Stimulated activated CD4-positive, alpha-beta T cell treated with anti-CD3 and anti-CD28 coated beads, Interleukin-1b, Interleukin-23, amount 100 ng/mL, for 48 hours (primary cell): ENCODE results near the gene NEB.

ENCODE experiments used
- DNase-seq: peaks from one replicate; pipeline ENCODE4 v3.0.0-alpha.2; 2020

Gene NEB

GRCh38 chr2:151544449-151544848 is 189.8 kb downstream of the NEB start:
- no peak for DNase-seq

- DNase-seq = no peak
Measured at GRCh38 chr2:151543876-151544275, 190.4 kb downstream of the NEB start.

GRCh38 chr2:151534001-151534400 is 200.3 kb downstream of the NEB start:
- DNase-seq = no peak

DNA sequence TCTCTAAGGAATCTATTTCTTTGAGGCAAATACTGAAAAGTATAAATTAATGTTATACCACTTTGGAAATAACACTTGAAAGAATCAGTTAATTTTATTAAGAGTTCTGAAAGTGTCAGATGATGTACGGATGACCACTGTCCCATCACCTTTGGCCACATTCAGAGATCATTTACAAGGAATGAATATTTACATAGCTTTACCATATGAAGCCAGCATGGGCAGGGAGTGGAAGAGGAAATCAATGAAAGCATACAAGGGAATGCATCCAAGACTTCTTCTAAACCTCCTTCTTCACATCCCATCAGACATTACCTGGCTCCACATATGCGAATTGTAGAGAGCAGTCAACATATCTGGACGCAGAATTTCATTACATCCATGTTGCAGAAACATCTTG is 201.1 kb downstream of the NEB start:
- DNase-seq = no peak

DNA sequence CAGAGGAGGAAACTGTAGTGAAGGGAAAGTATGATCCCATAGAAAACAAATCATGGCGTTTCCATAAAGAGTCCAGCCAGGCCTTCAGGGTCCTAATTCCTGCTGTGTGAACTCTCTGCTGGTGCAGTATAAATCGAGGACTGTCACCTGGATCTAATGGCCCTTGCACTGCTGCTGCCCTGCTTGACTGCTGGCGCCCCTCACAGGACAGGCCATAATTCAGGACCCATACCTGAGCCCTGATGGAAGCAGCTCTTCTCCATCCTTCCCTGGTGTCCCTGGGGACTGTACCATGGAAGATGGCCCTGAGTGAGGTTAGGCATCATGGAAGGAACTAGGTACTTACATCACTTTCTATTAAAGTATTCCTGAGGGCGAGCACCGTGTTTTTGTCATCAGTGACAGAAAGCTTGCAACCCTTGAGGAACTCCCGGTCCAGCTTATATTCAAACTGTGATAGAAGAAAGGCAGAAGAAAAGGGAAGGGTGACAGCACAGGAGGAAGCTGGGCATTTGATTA is 207.6 kb downstream of the NEB start:
- no peak for DNase-seq

DNA sequence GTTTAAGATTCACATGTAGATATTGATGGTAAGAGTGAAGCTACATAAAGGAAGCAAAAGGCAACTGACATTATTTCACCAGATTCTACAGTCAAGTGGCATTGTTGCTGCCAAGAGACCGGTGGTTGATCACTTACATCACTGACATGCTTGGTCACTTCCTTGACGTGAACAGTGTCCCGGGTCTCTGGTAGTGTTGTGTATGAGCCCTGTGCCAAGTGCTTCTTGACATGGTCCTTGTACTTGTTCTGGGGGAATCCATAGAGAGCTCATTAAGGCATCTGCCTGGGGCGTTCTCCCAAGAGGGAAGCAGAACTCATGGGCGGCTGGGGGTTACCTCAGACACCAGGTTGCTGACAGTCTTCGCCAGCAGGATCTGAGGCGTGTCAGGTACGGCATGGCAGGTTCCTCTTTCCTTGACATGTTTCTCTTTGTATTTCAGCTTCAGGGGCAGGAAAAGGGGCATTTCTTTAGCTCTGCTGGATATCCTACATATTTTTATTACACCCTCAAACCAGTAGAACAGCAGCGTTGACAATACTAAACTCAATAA is 208.4 kb downstream of the NEB start:
- no peak for DNase-seq

GRCh38 chr2:151523850-151524249 is 210.4 kb downstream of the NEB start:
- DNase-seq = no peak

DNA sequence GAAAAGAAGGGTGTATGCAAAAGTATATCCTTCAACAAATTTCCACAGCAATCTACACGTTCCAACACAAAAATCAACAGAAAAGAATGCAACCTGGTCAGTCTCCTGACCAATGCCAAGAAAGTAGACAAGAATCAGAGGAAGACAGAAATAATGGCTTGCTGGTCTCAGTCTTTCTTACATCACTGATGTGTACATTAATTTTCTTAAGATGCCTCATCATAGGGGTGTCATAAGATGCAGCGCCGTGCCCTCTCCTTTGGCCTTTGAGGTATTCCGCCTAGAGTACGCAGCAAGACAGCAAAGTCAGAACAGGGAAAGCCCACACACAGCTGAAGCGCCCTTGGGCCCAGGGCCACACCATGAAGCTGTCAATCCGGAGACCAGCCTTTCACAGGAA is 211.7 kb downstream of the NEB start:
- no peak for DNase-seq

DNA sequence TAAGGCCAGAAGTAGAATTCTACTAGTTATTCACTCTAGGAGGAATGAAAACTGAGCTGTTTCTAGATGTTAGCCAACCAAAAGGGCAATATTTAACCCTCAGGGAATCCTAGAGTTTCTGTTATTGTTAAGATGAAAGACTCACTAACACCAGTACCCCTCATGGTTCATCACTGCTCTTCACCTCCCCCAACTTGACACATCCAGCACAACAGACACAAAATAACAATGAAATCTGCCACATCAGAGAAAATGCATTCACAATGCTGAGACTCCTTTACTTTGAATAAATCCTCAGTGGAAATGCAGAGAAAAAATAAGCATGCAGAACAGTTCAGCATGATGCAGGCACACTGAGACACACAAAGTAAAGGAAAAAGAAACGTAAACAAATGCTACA is 213.3 kb downstream of the NEB start:
- DNase-seq = no peak

DNA sequence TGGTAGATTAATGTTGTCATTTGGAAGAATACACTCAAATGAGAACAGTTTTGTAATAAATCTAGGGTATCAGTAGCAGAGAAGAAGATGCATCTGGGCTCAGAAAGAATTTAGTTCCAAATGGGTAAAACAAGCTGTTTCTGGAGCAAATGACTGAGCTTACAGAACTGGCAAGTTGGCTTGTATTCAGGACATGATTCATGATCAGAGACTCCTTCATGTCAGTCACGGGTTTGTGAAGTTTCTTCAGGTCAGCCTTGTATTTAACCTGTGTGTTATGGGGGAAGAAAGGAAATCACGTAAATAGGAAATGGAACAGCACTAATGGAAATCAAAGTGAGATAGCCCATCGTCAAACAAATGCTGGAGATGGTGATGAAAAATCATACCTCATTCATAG is 215.5 kb downstream of the NEB start:
- no peak for DNase-seq

GRCh38 chr2:151508519-151508918 is 225.8 kb downstream of the NEB start:
- no peak for DNase-seq

- DNase-seq = no peak
Measured at GRCh38 chr2:151506170-151506569, 228.1 kb downstream of the NEB start.

DNA sequence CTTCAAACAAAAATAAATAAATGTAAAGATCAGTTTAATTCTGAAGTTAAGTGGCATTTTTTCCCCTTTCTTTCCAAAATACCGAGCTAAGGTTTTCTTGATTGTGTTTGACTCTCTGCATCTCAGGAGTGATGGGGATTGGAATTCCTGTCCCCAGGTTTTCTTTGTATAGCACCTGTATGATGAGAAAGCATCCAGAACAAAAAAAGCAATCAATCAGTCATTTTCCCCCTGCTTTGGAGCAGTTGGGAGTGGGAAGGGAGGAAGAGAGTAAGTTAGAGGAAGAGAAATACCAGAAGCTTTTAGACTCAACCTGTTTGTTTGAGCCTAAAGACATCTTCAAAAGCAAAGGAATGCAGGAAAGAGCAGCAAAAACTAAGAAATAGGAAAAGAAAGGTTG is 236.1 kb downstream of the NEB start:
- DNase-seq = no peak

DNA sequence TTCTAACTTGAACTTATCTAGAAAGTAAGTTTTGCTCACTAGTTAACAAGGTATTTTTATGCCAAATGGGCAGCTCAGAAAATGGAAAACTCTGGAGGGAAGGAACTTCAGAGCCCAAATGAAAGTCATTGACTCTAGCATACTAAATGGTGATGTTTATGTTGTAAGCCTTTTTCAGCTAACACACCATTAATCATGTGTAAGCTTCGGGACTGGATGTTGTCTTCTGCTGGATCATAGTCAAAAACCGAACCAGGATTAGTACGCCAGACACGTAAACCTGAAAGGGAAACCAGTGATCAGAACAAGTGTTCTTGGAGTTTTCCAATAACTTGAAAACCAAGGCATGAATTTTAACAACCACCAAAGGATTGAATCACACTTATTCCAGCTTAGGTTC is 242.8 kb downstream of the NEB start:
- no peak for DNase-seq

DNA sequence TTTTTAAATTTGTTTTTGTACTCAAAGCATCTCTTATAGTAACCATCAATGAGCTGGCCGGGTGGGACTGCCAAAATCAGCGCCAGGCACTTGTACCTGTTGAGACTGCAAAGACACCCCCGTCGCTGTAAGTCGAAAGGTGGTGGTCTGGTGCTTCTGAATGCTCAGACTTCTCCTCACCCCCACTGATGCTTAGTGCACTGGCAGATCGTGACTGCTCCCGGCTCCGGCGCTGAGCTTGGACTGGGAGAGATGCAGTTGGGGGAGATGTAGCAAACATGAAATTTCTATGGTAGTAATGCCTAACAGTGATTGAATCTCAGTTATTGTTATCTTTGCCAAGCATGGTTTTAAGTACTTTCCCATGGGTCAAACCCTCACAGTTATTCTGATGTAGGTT is 244.0 kb downstream of the NEB start:
- DNase-seq = no peak

- no peak for DNase-seq
Measured at GRCh38 chr2:151486053-151486452, 248.2 kb downstream of the NEB start.

DNA sequence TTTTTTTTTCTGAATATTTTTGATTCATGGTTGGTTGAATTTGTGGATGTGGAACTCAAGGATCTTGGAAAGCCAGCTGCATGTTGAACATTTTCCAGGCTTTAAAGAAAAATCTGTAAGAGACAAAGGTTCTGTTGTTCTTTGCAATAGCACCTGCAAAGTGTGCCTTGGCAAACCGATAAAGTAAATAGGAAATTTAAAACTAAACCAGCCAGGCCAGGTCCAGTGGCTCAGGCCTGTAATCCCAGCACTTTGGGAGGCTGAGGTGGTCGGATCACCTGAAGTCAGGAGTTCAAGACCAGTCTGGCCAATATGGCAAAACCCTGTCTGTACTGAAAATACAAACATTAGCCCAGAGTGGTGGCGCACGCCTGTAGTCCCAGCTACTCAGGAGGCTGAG is 250.2 kb downstream of the NEB start:
- DNase-seq = no peak

DNA sequence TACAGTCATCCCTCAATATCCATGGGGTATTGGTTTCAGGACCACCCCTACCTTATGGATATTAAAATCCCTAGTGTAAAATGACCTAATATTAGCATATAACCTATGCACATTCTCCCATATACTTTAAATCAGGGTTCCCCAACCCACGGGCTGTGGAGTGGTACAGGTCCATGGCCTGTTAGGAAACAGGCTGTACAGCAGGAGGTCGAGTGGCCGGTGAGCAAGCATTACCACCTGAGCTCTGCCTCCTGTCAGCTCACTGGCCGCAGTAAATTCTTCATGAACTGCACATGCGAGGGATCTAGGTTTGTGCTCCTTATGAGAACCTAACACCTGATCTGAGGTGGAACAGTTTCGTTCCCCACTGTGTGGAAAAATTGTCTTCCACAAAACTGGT is 250.7 kb downstream of the NEB start:
- no peak for DNase-seq

- DNase-seq = peak; percentile 7
Measured at GRCh38 chr2:151482171-151482725, 252.0 kb downstream of the NEB start.

- DNase-seq = peak; percentile 58
Measured at GRCh38 chr2:151481744-151482143, 252.5 kb downstream of the NEB start.

DNA sequence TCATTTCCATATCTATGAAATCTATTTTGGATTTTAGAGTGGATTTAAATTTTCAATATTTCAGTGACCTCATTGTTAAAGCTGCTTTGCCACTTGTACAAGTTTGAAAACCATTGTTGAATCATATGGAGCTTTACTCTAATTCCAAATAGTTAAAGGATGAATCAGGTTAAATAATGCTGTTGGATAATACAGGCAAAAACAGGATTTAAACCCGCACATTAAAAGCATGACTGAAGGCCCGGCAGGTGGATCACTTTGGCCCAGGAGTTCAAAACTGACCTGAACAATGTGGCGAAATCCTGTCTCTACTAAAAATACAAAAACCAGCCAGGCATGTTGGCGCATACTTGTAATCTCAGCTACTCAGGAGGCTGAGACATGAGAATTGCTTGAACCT is 256.3 kb downstream of the NEB start:
- no peak for DNase-seq

GRCh38 chr2:151476287-151476686 is 258.0 kb downstream of the NEB start:
- no peak for DNase-seq

DNA sequence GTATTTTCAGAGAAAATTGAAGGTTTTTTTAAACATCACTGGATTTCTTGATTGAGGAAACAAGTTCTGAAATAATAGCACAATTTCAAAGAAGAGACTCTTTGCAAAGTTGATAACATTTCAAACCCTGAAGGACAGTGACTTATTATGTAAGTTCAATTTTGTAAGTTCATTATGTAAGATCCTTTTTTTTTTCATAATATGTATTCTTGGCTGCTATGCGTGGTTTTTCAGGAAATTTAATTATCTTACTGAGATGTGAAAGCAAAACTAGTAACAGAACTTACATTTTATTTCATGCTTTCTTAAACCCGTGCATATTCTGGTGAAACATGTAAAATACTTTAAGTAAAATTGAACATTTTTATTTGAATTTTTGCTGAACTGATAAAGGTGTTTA is 259.2 kb downstream of the NEB start:
- DNase-seq = no peak

DNA sequence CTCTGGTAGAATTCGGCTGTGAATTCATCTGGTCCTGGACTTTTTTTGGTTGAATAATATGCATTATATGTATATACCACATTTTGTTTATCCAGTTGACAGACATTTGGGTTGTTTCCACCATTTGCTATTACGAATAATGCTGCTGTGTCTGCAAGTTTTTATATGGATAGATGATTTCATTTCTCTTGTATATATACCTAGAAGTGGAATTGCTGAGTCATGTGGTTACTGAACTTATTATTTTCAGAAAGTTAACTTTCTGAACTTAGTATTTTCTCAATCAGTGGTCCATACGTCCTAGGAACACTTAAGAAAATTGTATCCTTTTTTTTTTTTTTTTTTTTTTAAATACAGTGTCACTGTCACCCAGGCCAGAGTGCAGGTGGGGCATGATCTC is 261.3 kb downstream of the NEB start:
- no peak for DNase-seq

GRCh38 chr2:151470556-151470955 is 263.7 kb downstream of the NEB start:
- DNase-seq = no peak
